ENCODE results near the gene SRPK2. TPM values are rescaled to one million over a fixed set of nuclear protein-coding genes. Genes with fewer than 3 reads are reported as not detected.
A peak's percentile ranks its signal among the peaks of the same experiment; 100 is the strongest.

Gene SRPK2
- total and polyA plus RNA-seq, 2 of the 13 experiments (the other 11 are each of a cell fraction or from before 2014, with no cell fraction given), result 10.1 to 22.3 TPM

- TF ChIP-seq HDAC2 (CRISPR knock-in tag; IDR thresholded peaks at IDR 0.05) (0 out of 2 replicates have a peak, but pooled peaks have one; percentile 17), CBFB (CRISPR knock-in tag; IDR thresholded peaks at IDR 0.05) (no peak), XRCC5 (optimal IDR thresholded peaks at IDR 0.05; ENCODE audit: low read length) (peak; percentile 39), MZF1 (CRISPR knock-in tag; IDR thresholded peaks at IDR 0.05; ENCODE audit: borderline replicate concordance) (no peak), ARNT2 (CRISPR knock-in tag; IDR thresholded peaks at IDR 0.05; ENCODE audit: low read depth) (peak; percentile 33), ZBTB4 (CRISPR knock-in tag; IDR thresholded peaks at IDR 0.05; ENCODE audit: borderline replicate concordance) (no peak), MEIS2 (CRISPR knock-in tag; IDR thresholded peaks at IDR 0.05) (0 out of 2 replicates have a peak, but pooled peaks have one; percentile 37), ZNF263 (CRISPR knock-in tag; IDR thresholded peaks at IDR 0.05) (peak; percentile 30; the same call in 1 of the 2 replicates), NR2F1 (CRISPR knock-in tag; IDR thresholded peaks at IDR 0.05) (no peak), HNF1B (CRISPR knock-in tag; IDR thresholded peaks at IDR 0.05) (no peak), ZNF556 (CRISPR knock-in tag; IDR thresholded peaks at IDR 0.05; ENCODE audit: borderline replicate concordance) (no peak), HNRNPLL (IDR thresholded peaks at IDR 0.05; ENCODE audit: low read depth, low read length, poor library complexity, severe bottlenecking) (peak; percentile 78), KMT2A (CRISPR knock-in tag; IDR thresholded peaks at IDR 0.05) (peak; percentile 79), ATF3 (CRISPR knock-in tag; IDR thresholded peaks at IDR 0.05) (no peak), ZBTB20 (CRISPR knock-in tag; IDR thresholded peaks at IDR 0.05; ENCODE audit: borderline replicate concordance, low read depth) (no peak), ZNF768 (CRISPR knock-in tag; IDR thresholded peaks at IDR 0.05) (peak; percentile 46; the same call in 1 of the 2 replicates), ZBTB7A (CRISPR knock-in tag; IDR thresholded peaks at IDR 0.05) (peak; percentile 60; the same call in 1 of the 2 replicates), GPN1 (CRISPR knock-in tag; IDR thresholded peaks at IDR 0.05; ENCODE audit: borderline replicate concordance) (no peak)
Measured at GRCh38 chr7:105387508-105388355, 989 bp downstream of the SRPK2 start (continued).

All from HepG2 (cell line).